HEK293 (cell line): ENCODE data around the gene ZBED4.

ENCODE experiments used
- ZNF146 ChIP-seq: fragments of 450-650 bp; formaldehyde crosslinking; IDR thresholded peaks from 2 replicates; pipeline ENCODE4 v1.5.1; 2016; ENCODE audit warnings: missing biosample characterization, missing genetic modification characterization
- ZNF274 ChIP-seq, 2 experiments: fragments of 200-500 bp in 1 of 2; fragments of 450-650 bp in 1 of 2; sonication (Bioruptor generic) in 1 of 2; formaldehyde crosslinking in 1 of 2; IDR thresholded peaks; 2 replicates each; pipeline versions ENCODE4 v1.5.1 to v1.6.1; 2014 to 2016; ENCODE audit warnings: borderline replicate concordance in 1 of 2, inconsistent platforms in 1 of 2, low read length in 1 of 2, missing biosample characterization in 1 of 2, missing genetic modification characterization in 1 of 2
- ZNF423 ChIP-seq: fragments of 450-650 bp; formaldehyde crosslinking; IDR thresholded peaks from 2 replicates; pipeline ENCODE4 v1.5.1; 2016; ENCODE audit warnings: missing biosample characterization, missing genetic modification characterization
- ZNF449 ChIP-seq: fragments of 450-650 bp; formaldehyde crosslinking; IDR thresholded peaks from 2 replicates; pipeline ENCODE4 v1.5.1; 2017; ENCODE audit warnings: missing biosample characterization, mild to moderate bottlenecking, missing genetic modification characterization, moderate library complexity
- ZNF701 ChIP-seq: fragments of 450-650 bp; formaldehyde crosslinking; IDR thresholded peaks from 2 replicates; pipeline ENCODE4 v1.5.1; 2016; ENCODE audit warnings: missing biosample characterization, missing genetic modification characterization
- ZSCAN16 ChIP-seq: fragments of 450-650 bp; formaldehyde crosslinking; IDR thresholded peaks from 2 replicates; pipeline ENCODE4 v1.5.1; 2016; ENCODE audit warnings: missing biosample characterization, missing genetic modification characterization
- TF ChIP-seq, protein P1 (sequence below): fragments of 450-650 bp; formaldehyde crosslinking; IDR thresholded peaks from 2 replicates; pipeline ENCODE4 v1.5.1; 2016; ENCODE audit warnings: missing biosample characterization, missing genetic modification characterization
- TF ChIP-seq, protein P2 (sequence below): sonication (generic); formaldehyde crosslinking; IDR thresholded peaks from 2 replicates; pipeline ENCODE4 v1.8.1; 2022; ENCODE audit warnings: mild to moderate bottlenecking, moderate library complexity, missing genetic modification reagents
- TF ChIP-seq, protein P3 (sequence below): fragments of 450-650 bp; formaldehyde crosslinking; IDR thresholded peaks from 2 replicates; pipeline ENCODE4 v1.5.1; 2016; ENCODE audit warnings: missing biosample characterization, missing genetic modification characterization

- TF ChIP-seq ZNF701 (tag by site-specific recombination) (no peak), ZSCAN16 (tag by site-specific recombination) (no peak), ZNF449 (tag by site-specific recombination) (no peak), ZNF146 (tag by site-specific recombination) (no peak), ZNF274 (IDR thresholded peaks at IDR 0.05; ENCODE audit: low read length) (no peak), ZNF274 (tag by site-specific recombination; IDR thresholded peaks at IDR 0.05; ENCODE audit: borderline replicate concordance) (no peak), ZNF423 (tag by site-specific recombination) (no peak)
- TF ChIP-seq, protein P1, sequence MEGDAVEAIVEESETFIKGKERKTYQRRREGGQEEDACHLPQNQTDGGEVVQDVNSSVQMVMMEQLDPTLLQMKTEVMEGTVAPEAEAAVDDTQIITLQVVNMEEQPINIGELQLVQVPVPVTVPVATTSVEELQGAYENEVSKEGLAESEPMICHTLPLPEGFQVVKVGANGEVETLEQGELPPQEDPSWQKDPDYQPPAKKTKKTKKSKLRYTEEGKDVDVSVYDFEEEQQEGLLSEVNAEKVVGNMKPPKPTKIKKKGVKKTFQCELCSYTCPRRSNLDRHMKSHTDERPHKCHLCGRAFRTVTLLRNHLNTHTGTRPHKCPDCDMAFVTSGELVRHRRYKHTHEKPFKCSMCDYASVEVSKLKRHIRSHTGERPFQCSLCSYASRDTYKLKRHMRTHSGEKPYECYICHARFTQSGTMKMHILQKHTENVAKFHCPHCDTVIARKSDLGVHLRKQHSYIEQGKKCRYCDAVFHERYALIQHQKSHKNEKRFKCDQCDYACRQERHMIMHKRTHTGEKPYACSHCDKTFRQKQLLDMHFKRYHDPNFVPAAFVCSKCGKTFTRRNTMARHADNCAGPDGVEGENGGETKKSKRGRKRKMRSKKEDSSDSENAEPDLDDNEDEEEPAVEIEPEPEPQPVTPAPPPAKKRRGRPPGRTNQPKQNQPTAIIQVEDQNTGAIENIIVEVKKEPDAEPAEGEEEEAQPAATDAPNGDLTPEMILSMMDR (tag by site-specific recombination) = no peak
- TF ChIP-seq, protein P2, sequence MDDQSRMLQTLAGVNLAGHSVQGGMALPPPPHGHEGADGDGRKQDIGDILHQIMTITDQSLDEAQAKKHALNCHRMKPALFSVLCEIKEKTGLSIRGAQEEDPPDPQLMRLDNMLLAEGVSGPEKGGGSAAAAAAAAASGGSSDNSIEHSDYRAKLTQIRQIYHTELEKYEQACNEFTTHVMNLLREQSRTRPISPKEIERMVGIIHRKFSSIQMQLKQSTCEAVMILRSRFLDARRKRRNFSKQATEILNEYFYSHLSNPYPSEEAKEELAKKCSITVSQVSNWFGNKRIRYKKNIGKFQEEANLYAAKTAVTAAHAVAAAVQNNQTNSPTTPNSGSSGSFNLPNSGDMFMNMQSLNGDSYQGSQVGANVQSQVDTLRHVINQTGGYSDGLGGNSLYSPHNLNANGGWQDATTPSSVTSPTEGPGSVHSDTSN (CRISPR knock-in tag) = no peak
- TF ChIP-seq, protein P3, sequence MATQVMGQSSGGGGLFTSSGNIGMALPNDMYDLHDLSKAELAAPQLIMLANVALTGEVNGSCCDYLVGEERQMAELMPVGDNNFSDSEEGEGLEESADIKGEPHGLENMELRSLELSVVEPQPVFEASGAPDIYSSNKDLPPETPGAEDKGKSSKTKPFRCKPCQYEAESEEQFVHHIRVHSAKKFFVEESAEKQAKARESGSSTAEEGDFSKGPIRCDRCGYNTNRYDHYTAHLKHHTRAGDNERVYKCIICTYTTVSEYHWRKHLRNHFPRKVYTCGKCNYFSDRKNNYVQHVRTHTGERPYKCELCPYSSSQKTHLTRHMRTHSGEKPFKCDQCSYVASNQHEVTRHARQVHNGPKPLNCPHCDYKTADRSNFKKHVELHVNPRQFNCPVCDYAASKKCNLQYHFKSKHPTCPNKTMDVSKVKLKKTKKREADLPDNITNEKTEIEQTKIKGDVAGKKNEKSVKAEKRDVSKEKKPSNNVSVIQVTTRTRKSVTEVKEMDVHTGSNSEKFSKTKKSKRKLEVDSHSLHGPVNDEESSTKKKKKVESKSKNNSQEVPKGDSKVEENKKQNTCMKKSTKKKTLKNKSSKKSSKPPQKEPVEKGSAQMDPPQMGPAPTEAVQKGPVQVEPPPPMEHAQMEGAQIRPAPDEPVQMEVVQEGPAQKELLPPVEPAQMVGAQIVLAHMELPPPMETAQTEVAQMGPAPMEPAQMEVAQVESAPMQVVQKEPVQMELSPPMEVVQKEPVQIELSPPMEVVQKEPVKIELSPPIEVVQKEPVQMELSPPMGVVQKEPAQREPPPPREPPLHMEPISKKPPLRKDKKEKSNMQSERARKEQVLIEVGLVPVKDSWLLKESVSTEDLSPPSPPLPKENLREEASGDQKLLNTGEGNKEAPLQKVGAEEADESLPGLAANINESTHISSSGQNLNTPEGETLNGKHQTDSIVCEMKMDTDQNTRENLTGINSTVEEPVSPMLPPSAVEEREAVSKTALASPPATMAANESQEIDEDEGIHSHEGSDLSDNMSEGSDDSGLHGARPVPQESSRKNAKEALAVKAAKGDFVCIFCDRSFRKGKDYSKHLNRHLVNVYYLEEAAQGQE (tag by site-specific recombination) = no peak
These were observed 5.2 kb downstream of the ZBED4 start for GRCh38 chr22:49858827-49859226.
